Left renal cortex interstitium (tissue), 4 donors: Measurements from ENCODE around the gene NINL. TPM values are rescaled to one million over a fixed set of nuclear protein-coding genes. Genes with fewer than 3 reads are reported as not detected.
"Not testable (repeated sequence)": the region's sequence is repeated elsewhere in the genome, so short reads cannot be mapped to it uniquely, and the experiment has no call there.

Source experiments
- DNase-seq, 4 donors: peaks; one replicate each; pipeline ENCODE4 v3.0.0-alpha.2; 2013; ENCODE audit warnings: low read depth in 4 of 4, low spot score in 2 of 4, missing footprints in 1 of 4
- polyA plus RNA-seq, 4 donors: library from polyadenylated mRNA; unstranded; fragments of 120-200 nt; gene quantifications; one replicate each; pipeline ENCODE4 v1.2.1, GENCODE V29; 2013; ENCODE audit not compliant: insufficient read length in 4 of 4

Gene NINL
- polyA plus RNA-seq, 4 donors: 32.4 to 65.0 (median 45.4) TPM

- no peak for DNase-seq
These were observed 15.3 kb upstream of the NINL start for GRCh38 chr20:25600632-25601031.

- DNase-seq: no peak
These were observed 7.0 kb upstream of the NINL start for GRCh38 chr20:25592135-25592852.

GRCh38 chr20:25590778-25591177 is 5.4 kb upstream of the NINL start:
- not testable (repeated sequence) for DNase-seq

GRCh38 chr20:25588491-25588890 is 3.2 kb upstream of the NINL start:
- DNase-seq: no peak

- no peak for DNase-seq
These were observed 2.2 kb upstream of the NINL start for GRCh38 chr20:25587536-25587935.

GRCh38 chr20:25586877-25587276 is 1.5 kb upstream of the NINL start:
- no peak for DNase-seq

- DNase-seq: not testable (repeated sequence)
These were observed 1.7 kb downstream of the NINL start for GRCh38 chr20:25583607-25584006.

GRCh38 chr20:25580711-25581110 is 4.6 kb downstream of the NINL start:
- no peak for DNase-seq

GRCh38 chr20:25579081-25579770 is 6.1 kb downstream of the NINL start:
- DNase-seq: no peak

GRCh38 chr20:25576783-25577530 is 8.4 kb downstream of the NINL start:
- no peak for DNase-seq

GRCh38 chr20:25574411-25574810 is 10.9 kb downstream of the NINL start:
- DNase-seq: no peak

- no peak for DNase-seq
These were observed 11.8 kb downstream of the NINL start for GRCh38 chr20:25573288-25574251.

GRCh38 chr20:25571817-25572216 is 13.5 kb downstream of the NINL start:
- DNase-seq: no peak

GRCh38 chr20:25571240-25571639 is 14.1 kb downstream of the NINL start:
- DNase-seq: no peak

- DNase-seq: no peak
These were observed 15.2 kb downstream of the NINL start for GRCh38 chr20:25570148-25570530.

GRCh38 chr20:25567286-25567685 is 18.0 kb downstream of the NINL start:
- no peak for DNase-seq

GRCh38 chr20:25566821-25567220 is 18.5 kb downstream of the NINL start:
- no peak for DNase-seq

- DNase-seq: no peak
These were observed 19.7 kb downstream of the NINL start for GRCh38 chr20:25565578-25566157.

GRCh38 chr20:25563876-25564275 is 21.5 kb downstream of the NINL start:
- DNase-seq: no peak

- no peak for DNase-seq
These were observed 22.0 kb downstream of the NINL start for GRCh38 chr20:25563362-25563761.
